ENCODE measurements around the gene CSDE1. TPM values are rescaled to one million over a fixed set of nuclear protein-coding genes. Genes with fewer than 3 reads are reported as not detected.
"Not testable (repeated sequence)": the region's sequence is repeated elsewhere in the genome, so short reads cannot be mapped to it uniquely, and the experiment has no call there.

CSDE1 gene
- total RNA-seq, result 512 to 540 TPM (median 529 TPM) in 3 replicates
- long read RNA-seq, full-length matches to known transcripts, result 783 of 871 reads
- long read RNA-seq, partial matches to known transcripts, result 38 of 871 reads
- long read RNA-seq, other reads (novel, unspliced or antisense), result 50 of 871 reads

DNA sequence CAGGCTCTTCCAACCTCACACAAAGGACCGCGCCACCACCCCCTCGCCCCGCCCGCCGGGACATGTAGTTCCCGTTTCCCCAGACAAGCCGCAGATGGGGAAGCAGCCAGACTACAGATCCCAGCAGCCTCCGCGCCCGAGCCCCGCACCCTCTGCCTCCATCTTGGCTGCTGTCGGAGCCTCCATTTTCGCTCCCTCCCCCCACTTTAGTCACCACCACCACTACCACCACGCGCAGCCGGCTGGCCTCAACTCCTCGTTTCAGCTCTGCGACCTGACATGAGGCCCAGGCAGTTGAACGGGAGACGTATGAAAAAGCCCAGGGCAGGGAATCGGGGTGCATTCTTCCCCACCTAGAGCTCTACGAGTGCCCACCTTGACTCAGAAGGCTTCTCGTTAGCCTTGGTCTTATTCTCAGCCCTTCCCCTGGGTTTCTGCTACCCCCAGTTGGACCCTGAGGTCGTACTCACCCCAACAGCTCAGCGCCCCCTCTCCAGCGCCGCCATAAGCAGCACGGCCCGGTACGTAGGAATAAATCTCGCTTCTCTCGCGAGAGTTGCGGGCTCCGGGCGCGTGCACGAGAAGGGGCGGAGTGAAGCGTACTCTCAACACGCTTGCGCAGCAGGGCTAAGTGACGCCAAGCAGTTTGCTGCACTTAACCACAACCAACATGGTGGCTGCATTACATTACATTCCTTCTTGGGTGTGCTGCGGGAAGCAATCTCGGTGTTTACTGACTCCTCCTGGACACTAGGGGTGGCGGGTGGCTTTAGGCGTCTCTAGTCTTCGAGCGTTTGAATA, at the start of gene CSDE1:
CSDE1 (minus strand) TSS at position 530 of the 801 bp plus-strand sequence. CDS start 18,094 bp downstream, outside the sequence.
- peak within 1 kb of the TSS; percentile 91 for H3K4me3 Mint-ChIP-seq (ENCODE audit: unreplicated experiment)
- H3K9me3 Mint-ChIP-seq (ENCODE audit: low read depth), result peaks cover 3% of the 10 kb centered on the region
- DNase-seq (ENCODE audit: low spot score), result peak; percentile 98
- peaks cover 4% of the 10 kb centered on the region for H3K36me3 Mint-ChIP-seq (ENCODE audit: low read depth)
- no peaks in the 10 kb centered on the region for H3K27me3 Mint-ChIP-seq (ENCODE audit: low read depth)
- TF ChIP-seq, protein P1, sequence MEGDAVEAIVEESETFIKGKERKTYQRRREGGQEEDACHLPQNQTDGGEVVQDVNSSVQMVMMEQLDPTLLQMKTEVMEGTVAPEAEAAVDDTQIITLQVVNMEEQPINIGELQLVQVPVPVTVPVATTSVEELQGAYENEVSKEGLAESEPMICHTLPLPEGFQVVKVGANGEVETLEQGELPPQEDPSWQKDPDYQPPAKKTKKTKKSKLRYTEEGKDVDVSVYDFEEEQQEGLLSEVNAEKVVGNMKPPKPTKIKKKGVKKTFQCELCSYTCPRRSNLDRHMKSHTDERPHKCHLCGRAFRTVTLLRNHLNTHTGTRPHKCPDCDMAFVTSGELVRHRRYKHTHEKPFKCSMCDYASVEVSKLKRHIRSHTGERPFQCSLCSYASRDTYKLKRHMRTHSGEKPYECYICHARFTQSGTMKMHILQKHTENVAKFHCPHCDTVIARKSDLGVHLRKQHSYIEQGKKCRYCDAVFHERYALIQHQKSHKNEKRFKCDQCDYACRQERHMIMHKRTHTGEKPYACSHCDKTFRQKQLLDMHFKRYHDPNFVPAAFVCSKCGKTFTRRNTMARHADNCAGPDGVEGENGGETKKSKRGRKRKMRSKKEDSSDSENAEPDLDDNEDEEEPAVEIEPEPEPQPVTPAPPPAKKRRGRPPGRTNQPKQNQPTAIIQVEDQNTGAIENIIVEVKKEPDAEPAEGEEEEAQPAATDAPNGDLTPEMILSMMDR (IDR thresholded peaks at IDR 0.05), result peak; percentile 75
- peak within 1 kb of the TSS; percentile 100 for H3K27ac Mint-ChIP-seq (ENCODE audit: unreplicated experiment)
- peaks cover 49% of the 10 kb centered on the region for H3K4me1 Mint-ChIP-seq (ENCODE audit: low read depth)

DNA sequence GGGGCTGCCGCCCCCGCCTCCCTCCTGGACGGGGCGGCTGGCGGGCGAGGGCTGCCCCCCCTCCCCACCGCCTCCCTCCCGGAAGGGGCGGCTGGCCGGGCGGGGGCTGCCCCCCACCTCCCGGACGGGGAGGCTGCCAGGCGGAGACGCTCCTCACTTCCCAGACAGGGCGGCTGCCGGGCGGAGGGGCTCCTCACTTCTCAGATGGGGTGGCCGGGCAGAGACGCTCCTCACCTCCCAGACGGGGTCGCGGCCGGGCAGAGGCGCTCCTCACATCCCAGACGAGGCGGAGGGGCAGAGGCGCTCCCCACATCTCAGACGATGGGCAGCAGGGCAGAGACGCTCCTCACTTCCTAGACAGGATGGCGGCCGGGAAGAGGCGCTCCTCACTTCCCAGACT, 46.7 kb upstream of the CSDE1 start:
- H3K4me1 Mint-ChIP-seq (ENCODE audit: low read depth); H3K36me3 Mint-ChIP-seq (ENCODE audit: low read depth); DNase-seq (ENCODE audit: low spot score); H3K27ac Mint-ChIP-seq (ENCODE audit: unreplicated experiment); H3K4me3 Mint-ChIP-seq (ENCODE audit: unreplicated experiment); H3K9me3 Mint-ChIP-seq (ENCODE audit: low read depth): not testable (repeated sequence)
- H3K27me3 Mint-ChIP-seq (ENCODE audit: low read depth), result peaks cover 22% of the 10 kb centered on the region

DNA sequence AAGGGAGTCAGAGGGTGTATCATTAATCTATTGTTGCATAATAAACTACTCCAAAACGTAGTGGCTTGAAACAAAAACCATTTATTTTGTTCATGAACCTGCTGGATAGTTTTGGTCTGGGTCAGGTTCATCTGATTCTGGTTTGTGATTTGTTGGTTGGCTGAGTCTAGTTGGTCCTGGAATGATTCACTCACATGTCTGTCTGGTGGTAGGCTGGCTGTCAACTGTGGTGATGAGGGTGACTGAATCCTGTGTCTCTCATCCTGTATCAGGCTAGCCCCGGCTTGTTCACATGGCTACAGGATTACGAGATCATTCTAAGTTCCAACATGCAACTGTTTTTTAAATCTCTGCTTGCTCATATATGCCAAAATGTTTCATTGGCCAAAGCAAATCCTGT, 45.2 kb upstream of the CSDE1 start:
- no peak overlapping the region for H3K27ac Mint-ChIP-seq (ENCODE audit: unreplicated experiment)

DNA sequence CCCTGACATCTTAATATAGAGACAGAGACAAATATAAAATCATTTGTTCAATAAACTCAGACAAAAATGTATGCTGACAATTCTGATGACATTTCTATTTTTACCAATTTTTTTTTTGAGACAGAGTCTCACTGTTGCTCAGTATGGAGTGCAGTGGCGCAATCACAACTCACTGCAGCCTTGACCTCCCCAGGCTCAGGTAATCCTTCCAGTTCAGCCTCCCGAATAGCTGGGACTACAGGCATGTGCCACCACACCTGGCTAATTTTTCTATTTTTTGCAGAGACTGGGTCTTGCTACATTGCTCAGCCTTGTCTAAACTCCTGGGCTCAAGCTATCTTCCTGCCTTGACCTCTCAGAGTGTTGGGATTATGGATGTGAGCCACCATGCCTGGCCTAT, 36.3 kb upstream of the CSDE1 start:
- peaks cover 5% of the 10 kb centered on the region for H3K4me1 Mint-ChIP-seq (ENCODE audit: low read depth)
- DNase-seq (ENCODE audit: low spot score), result no peak
- no peak overlapping the region for H3K4me3 Mint-ChIP-seq (ENCODE audit: unreplicated experiment)
- H3K27ac Mint-ChIP-seq (ENCODE audit: unreplicated experiment), result no peak overlapping the region
- H3K9me3 Mint-ChIP-seq (ENCODE audit: low read depth), result no peaks in the 10 kb centered on the region
- H3K27me3 Mint-ChIP-seq (ENCODE audit: low read depth), result peaks cover 31% of the 10 kb centered on the region
- TF ChIP-seq, protein P1 (IDR thresholded peaks at IDR 0.05), result no peak
- no peaks in the 10 kb centered on the region for H3K36me3 Mint-ChIP-seq (ENCODE audit: low read depth)

More for the DNA sequence above, 45.2 kb upstream of the CSDE1 start:
- no peak for DNase-seq (ENCODE audit: low spot score)
- H3K36me3 Mint-ChIP-seq (ENCODE audit: low read depth), result no peaks in the 10 kb centered on the region
- no peaks in the 10 kb centered on the region for H3K4me1 Mint-ChIP-seq (ENCODE audit: low read depth)
- no peak overlapping the region for H3K4me3 Mint-ChIP-seq (ENCODE audit: unreplicated experiment)
- H3K9me3 Mint-ChIP-seq (ENCODE audit: low read depth), result no peaks in the 10 kb centered on the region
- TF ChIP-seq, protein P1 (IDR thresholded peaks at IDR 0.05), result no peak
- H3K27me3 Mint-ChIP-seq (ENCODE audit: low read depth), result peaks cover 27% of the 10 kb centered on the region

DNA sequence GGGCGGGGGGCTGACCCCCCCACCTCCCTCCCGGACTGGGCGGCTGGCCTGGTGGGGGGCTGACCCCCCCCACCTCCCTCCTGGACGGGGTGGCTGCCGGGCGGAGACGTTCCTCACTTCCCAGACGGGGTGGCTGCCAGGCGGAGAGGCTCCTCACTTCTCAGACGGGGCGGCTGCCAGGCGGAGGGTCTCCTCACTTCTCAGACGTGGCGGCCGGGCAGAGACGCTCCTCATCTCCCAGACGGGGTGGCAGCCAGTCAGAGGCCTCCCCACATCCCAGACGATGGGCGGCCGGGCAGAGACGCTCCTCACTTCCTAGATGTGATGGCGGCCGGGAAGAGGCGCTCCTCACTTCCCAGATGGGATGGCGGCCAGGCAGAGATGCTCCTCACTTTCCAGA, 32.8 kb upstream of the CSDE1 start:
- H3K9me3 Mint-ChIP-seq (ENCODE audit: low read depth), result peaks cover 18% of the 10 kb centered on the region
- not testable (repeated sequence) for H3K4me1 Mint-ChIP-seq (ENCODE audit: low read depth); H3K4me3 Mint-ChIP-seq (ENCODE audit: unreplicated experiment); DNase-seq (ENCODE audit: low spot score); H3K27ac Mint-ChIP-seq (ENCODE audit: unreplicated experiment); H3K36me3 Mint-ChIP-seq (ENCODE audit: low read depth)
- peaks cover 48% of the 10 kb centered on the region for H3K27me3 Mint-ChIP-seq (ENCODE audit: low read depth)

DNA sequence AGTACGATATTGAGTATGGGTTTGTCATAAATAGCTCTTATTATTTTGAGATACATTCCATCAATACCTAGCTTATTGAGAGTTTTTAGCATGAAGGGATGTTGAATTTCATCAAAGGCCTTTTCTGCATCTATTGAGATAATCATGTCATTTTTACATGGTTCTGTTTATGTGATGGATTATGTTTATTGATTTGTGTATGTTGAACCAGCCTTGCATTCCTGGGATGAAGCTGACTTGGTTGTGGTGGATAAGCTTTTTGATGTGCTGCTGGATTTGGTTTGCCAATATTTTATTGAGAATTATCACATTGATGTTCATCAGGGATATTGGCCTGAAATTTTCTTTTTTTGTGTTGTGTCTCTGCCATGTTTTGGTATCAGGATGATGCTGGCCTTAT, 28.7 kb upstream of the CSDE1 start:
- not testable (repeated sequence) for DNase-seq (ENCODE audit: low spot score); H3K27ac Mint-ChIP-seq (ENCODE audit: unreplicated experiment); H3K36me3 Mint-ChIP-seq (ENCODE audit: low read depth); H3K4me3 Mint-ChIP-seq (ENCODE audit: unreplicated experiment); H3K4me1 Mint-ChIP-seq (ENCODE audit: low read depth)
- Mint-ChIP-seq H3K27me3 (ENCODE audit: low read depth) (peaks cover 44% of the 10 kb centered on the region), H3K9me3 (ENCODE audit: low read depth) (peaks cover 21% of the 10 kb centered on the region)
